Activated CD4-positive, alpha-beta T cell treated with anti-CD3 and anti-CD28 coated beads, Interleukin-2, amount 50 U/mL, for 24 hours (primary cell): Measurements from ENCODE around the gene RNPEPL1.
"Not testable (repeated sequence)": the region's sequence is repeated elsewhere in the genome, so short reads cannot be mapped to it uniquely, and the experiment has no call there.

Source experiments
- DNase-seq, 2 donors: peaks; one replicate each; pipeline ENCODE4 v3.0.0-alpha.2; 2020; ENCODE audit warnings: low read depth in 1 of 2, low spot score in 1 of 2

RNPEPL1 gene

DNA sequence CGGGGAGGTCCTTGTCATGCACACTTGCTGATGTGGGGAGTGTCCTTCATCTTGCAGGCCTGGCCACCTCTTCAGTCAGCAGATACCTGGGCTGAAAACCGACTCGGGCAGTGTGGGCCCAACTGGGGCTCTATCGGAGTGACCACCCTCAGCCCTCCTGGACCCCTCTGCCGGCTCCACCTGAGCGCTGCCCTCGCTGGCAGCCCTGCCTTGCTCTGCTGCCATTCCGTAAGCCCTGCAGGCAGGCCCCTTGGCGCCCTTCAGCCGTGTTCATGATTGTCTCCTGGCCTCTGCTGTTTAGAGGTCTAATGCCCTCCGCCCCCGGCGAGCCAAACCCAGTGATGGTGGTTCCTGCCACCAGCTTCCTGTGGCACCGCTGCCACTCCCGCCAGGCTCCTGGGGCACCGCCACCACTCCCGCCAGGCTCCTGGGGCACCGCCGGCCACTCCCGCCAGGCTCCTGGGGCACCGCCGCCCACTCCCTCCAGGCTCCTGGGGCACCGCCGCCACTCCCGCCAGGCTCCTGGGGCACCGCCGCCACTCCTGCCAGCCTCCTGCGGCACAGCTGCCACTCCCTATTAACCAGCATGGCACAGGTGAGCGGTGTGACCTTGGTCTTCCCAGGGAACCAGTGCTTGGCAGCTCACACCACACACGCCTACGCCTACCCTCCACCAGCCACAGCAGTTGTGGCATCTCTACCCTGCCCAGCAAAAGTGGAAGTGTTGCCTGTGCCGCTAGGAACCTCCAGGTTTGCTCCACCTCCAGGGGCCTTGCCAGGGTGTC is 34.2 kb downstream of the RNPEPL1 start:
- no peak for DNase-seq

DNA sequence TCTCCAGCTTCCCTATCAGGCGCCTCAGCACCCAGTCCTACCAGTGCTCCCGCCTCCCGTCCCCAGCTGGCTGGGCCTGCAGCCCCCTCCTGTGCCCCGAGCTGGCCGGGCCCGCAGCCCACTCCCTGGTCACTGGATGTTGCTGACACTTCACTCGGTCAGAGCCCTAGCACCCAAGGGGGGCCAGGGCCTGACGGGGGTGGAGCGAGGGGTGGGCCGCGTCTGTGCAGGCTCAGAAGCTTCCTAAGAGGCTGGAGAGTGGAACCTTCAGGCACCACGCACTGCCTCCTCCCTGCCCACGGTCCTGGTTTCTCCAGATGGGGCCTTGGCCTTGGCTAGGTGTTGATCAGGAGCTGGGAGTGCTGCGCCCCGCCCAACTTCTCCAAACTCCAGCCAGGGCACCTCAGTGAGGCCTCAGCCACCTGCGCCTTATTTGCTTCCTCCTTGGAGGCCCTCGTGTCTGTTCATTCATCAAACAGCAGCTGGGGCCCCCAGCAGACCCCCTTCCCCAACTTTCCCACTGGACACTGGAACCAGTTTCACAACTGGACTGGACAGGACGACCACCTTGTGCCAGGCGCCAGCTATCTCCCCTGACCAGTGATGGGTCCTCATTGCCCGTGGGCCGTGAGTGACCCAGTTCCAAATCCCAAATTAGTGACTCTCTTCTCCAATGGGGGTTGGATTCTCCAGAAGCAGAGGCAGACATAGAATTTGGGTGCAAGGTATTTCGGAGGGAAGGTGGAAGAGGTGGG is 35.0 kb downstream of the RNPEPL1 start:
- no peak for DNase-seq

DNA sequence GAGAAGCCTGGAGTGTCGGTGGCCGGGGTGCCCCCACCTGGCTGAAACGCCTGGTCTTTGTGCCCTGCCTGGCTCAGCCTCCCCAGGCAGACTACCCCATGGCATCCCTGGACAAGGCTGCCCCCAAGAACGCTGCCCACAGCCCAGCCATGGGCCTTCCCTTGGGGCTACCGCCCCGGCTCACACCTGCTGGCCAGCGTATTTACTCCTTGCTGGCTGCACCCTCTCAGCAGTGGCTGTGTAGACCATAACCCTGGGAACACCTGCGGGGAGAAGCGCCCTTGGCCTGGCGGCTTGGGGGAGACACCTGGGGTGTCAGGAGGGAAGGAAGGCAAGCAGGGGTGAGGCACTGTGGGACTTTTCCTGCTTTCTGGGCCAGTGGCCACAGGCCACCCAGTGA is 35.6 kb downstream of the RNPEPL1 start:
- no peak for DNase-seq

GRCh38 chr2:240604291-240604938 is 36.1 kb downstream of the RNPEPL1 start:
- DNase-seq, result no peak

DNA sequence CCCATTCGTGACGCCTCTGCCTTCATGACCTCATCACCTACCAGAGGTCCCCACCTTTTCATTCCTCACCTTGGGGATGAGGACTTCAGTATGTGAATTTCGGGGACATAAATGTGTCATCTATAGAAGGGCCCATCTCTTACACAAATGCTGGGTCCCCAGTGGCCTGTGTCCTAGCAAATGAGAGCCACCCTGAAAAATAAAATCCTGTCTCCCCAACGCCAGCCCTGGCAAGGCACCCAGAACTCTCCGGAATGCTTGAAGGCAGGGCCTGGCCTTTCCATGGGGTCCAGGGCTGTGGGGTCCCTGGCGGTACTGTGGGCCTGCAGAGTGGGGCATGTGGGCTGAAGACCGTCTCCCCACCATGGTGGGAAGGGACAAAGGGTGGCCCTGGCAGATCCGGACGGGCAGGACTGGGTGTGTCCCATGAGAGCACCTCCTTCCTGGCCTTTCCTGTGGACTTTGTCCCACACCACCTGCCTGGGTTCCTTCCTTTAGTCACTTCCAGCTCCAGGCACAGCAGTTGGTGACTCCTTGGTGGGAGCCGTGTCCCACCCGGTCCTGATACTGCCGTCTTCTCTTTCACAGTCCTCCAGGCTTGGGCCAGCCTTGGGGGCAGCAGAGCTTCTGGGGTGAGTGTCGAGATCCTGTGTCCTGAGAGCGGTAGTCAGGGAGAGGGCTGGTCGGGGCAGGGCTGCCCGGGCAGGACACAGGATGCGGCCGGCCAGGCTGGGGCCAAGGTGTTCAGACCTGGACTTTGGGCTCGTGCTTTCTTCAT is 36.8 kb downstream of the RNPEPL1 start:
- DNase-seq, result no peak

GRCh38 chr2:240605867-240606743 is 37.8 kb downstream of the RNPEPL1 start:
- no peak for DNase-seq

GRCh38 chr2:240611601-240612210 is 43.4 kb downstream of the RNPEPL1 start:
- DNase-seq, result no peak

DNA sequence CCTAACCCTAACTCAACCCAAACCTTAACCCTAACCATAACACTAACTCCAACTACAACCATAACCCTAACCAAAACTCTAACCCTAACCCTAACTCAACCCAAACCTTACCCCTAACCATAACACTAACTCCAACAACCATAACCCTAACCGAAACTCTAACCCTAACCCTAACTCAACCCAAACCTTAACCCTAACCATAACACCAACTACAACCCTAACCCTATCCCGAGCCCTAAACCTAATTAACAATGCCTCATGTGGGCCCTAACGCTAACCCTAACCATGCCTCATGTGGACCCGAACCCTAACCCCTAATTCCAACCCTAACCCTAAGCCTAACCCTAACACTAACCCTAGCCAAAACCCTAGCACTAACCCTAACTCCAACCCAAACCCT is 45.5 kb downstream of the RNPEPL1 start:
- no peak for DNase-seq

GRCh38 chr2:240614391-240614790 is 46.1 kb downstream of the RNPEPL1 start:
- no peak for DNase-seq

- no peak for DNase-seq
Measured at GRCh38 chr2:240615396-240615795, 47.1 kb downstream of the RNPEPL1 start.

- no peak for DNase-seq
Measured at GRCh38 chr2:240615820-240616547, 47.7 kb downstream of the RNPEPL1 start.

- not testable (repeated sequence) for DNase-seq
Measured at GRCh38 chr2:240616860-240617666, 48.8 kb downstream of the RNPEPL1 start.

DNA sequence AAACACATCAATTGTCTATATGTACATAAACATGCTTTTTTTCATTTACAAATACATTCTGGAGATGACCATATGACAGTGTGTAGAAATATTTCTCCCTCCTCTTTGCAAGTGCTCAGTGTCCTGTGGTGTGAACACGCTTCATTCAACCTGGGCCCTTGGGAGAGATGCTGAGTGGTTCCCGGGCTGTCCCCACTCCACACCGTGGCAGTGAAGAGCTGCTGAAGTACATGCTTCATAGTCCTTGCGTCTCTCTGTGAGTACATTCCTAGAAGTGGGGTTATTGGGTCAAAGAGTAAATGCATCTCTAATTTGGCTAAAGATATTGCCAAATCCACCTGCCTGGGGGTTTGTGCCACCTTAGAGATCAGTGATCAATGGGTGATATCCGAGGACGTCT is 50.5 kb downstream of the RNPEPL1 start:
- no peak for DNase-seq

GRCh38 chr2:240619506-240620148 is 51.3 kb downstream of the RNPEPL1 start:
- DNase-seq, result no peak

DNA sequence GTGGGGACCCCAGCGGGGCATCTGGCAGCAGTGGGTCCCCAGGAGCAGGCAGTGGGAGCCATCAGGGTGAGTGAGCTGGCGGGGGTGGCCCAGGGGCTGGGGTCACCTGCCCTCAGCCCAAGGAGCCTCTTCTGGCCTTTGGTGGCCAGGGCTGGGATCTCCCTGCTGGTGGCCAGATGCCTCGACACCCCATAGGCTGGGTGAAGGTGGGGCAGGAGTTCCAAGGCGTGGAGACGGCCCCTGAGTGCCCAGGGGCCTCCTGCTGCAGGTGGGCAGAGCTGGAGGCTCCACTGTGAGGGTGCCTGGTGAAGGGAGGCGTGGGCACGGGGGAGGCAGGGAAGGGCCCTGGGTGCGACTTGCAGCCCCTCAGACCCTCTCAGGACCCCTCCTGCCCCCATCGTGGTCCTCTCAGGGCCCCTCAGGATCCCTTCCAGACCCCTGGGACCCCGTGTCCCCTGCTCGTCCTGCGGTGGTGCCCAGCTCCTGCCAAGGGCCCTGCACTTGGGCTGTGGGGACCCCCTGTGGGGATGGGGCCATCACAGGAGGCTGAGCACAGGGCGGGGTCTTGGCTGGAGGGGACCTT is 52.0 kb downstream of the RNPEPL1 start:
- DNase-seq, result no peak

DNA sequence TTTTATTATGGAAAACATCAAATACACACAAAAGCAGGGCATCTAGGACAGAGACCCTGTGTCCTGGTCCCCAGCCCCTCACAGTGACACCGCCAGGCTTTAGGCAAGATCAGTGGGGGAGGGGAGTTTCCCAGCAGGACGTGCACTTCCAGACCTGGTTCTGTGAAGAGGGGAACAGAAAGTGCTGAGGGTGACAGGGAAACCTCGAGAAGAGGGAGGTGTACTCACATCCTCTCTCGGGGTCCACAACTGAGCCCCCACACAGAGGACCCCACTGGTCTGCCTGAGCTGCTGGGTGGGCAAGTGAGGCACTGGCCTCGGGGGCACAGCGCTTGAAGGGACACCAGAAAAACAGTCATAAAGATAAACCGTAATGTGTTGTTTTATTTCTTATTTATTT is 52.6 kb downstream of the RNPEPL1 start:
- no peak for DNase-seq

- no peak for DNase-seq
Measured at GRCh38 chr2:240622060-240622411, 53.8 kb downstream of the RNPEPL1 start.
